GM06990 (cell line): ENCODE data around the gene NPBWR2.
"Not testable (repeated sequence)": the region's sequence is repeated elsewhere in the genome, so short reads cannot be mapped to it uniquely, and the experiment has no call there.

Experiments
- DNase-seq: peaks from one replicate; pipeline ENCODE4 v3.0.0-alpha.2; 2011; ENCODE audit not compliant: insufficient read length; ENCODE audit errors: extremely low read depth
- H3K27me3 ChIP-seq: replicated peaks from 2 replicates; pipeline ENCODE4 v1.6.0; 2011; ENCODE audit warnings: low read length; ENCODE audit not compliant: control insufficient read depth, insufficient read depth
- H3K36me3 ChIP-seq: 2 replicates; pipeline ENCODE4 v1.5.1; 2011; ENCODE audit warnings: low read length; ENCODE audit not compliant: control insufficient read depth, insufficient read depth
- H3K4me3 ChIP-seq: replicated peaks from 2 replicates; pipeline ENCODE4 v1.5.1; 2011; ENCODE audit warnings: low read depth, mild to moderate bottlenecking, control low read depth, low read length
- TF ChIP-seq, protein P1 (sequence below): IDR thresholded peaks from 2 replicates; pipeline ENCODE4 v1.5.1; 2011; ENCODE audit warnings: low read length, control low read depth, mild to moderate bottlenecking, inconsistent platforms; ENCODE audit not compliant: insufficient read depth, poor library complexity, severe bottlenecking

The NPBWR2 gene

DNA sequence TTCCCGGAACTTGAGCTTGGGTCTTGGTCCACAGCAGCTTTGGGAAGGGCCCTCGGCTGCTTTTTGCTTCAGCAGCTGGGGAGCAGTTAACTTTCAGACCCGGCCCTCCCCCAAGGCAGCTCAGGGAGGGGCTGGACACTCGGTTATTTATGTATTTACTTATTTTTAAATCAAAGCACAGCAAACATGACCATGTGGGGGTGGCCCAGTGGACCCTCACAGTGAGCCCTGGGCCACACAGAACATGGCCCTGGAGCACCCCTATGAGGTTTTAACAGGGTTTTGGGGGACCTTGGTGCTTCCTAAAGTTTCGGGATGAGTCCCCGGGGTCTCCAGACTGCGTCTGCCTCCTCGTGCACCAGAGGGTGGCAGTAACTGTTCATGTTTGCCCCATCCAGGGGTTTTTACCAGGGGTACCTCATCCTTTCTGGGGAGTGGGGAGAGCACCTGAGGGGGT lies 26.6 kb upstream of the NPBWR2 start:
- TF ChIP-seq, protein P1, sequence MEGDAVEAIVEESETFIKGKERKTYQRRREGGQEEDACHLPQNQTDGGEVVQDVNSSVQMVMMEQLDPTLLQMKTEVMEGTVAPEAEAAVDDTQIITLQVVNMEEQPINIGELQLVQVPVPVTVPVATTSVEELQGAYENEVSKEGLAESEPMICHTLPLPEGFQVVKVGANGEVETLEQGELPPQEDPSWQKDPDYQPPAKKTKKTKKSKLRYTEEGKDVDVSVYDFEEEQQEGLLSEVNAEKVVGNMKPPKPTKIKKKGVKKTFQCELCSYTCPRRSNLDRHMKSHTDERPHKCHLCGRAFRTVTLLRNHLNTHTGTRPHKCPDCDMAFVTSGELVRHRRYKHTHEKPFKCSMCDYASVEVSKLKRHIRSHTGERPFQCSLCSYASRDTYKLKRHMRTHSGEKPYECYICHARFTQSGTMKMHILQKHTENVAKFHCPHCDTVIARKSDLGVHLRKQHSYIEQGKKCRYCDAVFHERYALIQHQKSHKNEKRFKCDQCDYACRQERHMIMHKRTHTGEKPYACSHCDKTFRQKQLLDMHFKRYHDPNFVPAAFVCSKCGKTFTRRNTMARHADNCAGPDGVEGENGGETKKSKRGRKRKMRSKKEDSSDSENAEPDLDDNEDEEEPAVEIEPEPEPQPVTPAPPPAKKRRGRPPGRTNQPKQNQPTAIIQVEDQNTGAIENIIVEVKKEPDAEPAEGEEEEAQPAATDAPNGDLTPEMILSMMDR: peak; percentile 28
- Histone ChIP-seq H3K36me3 (no peaks in the 10 kb centered on the region), H3K4me3 (no peak overlapping the region), H3K27me3 (no peaks in the 10 kb centered on the region)
- no peak for DNase-seq

DNA sequence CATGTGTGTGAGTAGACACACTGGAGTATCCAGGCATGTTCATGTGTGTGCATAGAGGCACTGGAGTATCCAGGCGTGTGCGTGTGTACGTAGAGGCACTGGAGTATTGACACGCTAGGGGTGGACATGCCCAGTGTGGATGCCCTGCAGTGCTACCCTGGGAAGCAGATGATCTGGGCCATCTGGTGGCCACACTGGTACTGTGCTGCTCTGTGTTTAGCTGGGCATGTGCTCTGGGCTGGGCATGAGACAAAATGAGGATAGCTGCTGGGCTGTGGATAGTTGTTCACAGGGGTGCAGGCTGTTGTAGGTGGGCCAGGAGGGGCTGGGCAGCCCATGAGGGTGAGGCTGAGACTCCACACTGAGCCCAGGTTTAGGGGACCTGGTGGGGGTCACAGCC lies 24.0 kb upstream of the NPBWR2 start:
- H3K4me3 ChIP-seq: no peak overlapping the region
- DNase-seq: no peak
- TF ChIP-seq, protein P1: no peak
- H3K27me3 ChIP-seq: no peaks in the 10 kb centered on the region
- H3K36me3 ChIP-seq: no peaks in the 10 kb centered on the region

DNA sequence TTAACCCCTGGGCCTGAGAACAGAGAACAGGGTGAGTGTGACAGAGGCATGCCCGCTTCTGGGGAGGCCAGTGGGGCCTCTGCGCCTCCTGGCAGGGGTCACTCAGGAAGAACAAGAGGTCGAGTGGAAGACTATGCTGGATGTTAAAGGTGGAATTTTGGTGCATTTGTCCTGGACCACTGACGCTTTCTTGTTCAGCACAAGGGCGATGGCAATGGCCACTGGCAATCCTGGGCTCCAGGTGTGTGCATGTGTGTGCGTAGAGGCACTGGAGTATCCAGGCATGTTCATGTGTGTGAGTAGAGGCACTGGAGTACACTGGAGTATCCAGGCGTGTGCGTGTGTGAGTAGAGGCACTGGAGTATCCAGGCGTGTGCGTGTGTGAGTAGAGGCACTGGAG lies 23.5 kb upstream of the NPBWR2 start:
- H3K4me3 ChIP-seq: no peak overlapping the region
- no peak for DNase-seq
- TF ChIP-seq, protein P1: no peak
- H3K27me3 ChIP-seq: no peaks in the 10 kb centered on the region
- no peaks in the 10 kb centered on the region for H3K36me3 ChIP-seq

DNA sequence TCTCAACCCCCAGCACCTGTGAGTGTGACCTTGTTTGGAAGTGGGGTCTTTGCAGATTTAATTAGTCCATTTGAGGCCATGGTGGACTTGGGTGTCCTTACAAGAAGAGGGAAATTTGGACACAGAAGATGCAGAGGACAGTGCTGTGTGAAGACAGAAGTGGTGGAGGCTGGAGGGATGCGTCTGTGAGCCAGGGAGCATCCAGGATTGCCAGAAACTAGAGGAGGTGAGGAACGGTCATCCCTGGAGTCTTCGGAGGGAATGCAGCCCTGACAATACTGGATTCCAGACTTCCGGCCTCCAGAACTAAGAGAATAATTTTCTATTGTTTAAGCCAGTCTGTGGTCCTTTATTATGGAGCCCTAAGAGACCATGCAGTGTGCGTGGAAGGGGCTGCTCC lies 22.9 kb upstream of the NPBWR2 start:
- Histone ChIP-seq H3K36me3 (no peaks in the 10 kb centered on the region), H3K27me3 (no peaks in the 10 kb centered on the region; the same call in 1 of the 2 replicates), H3K4me3 (no peak overlapping the region)
- no peak for DNase-seq
- TF ChIP-seq, protein P1: no peak

DNA sequence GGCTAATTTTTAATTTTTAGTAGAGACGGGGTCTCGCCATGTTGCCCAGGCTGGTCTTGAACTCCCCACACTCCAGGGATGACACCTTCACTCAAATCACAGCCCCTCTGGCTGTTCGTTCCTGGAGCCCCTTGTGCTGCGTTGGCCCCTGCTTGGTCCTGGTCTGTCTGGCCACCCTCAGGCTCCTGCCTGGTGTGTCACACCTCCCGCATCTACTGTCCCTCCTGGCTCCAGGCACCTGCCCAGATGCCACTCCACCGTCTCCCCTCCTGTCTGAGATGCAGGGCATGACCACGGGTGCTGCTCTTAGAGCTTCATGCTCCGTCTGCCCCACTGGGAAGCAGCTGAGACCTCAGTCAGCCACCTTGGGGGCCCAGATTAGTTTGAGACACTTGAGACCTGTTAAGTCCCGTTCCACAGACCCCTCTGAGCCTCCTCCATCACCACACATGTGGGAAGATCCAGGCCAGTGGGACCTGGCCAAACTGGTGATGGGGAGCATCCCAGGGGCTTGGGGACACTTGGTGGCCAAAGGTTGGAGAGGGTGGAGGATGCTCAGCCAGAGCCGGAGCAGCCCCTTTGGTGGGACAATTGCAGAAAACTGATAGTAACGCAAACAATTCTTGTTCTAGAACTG lies 21.9 kb upstream of the NPBWR2 start:
- H3K36me3 ChIP-seq: no peaks in the 10 kb centered on the region
- no peak for DNase-seq
- H3K4me3 ChIP-seq: no peak overlapping the region
- H3K27me3 ChIP-seq: no peaks in the 10 kb centered on the region; the same call in 1 of the 2 replicates
- TF ChIP-seq, protein P1: no peak

DNA sequence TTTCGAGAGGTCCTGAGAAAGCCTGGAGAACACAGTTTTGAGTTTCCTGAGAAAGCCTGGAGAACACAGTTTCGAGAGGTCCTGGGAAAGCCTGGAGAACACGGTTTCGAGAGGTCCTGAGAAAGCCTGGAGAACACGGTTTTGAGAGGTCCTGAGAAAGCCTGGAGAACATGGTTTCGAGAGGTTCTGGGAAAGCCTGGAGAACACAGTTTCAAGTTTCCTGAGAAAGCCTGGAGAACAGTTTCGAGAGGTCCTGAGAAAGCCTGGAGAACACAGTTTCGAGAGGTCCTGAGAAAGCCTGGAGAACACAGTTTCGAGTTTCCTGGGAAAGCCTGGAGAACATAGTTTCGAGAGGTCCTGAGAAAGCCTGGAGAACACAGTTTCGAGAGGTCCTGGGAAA lies 16.2 kb upstream of the NPBWR2 start:
- H3K27me3 ChIP-seq, H3K36me3 ChIP-seq, DNase-seq, H3K4me3 ChIP-seq: not testable (repeated sequence)

DNA sequence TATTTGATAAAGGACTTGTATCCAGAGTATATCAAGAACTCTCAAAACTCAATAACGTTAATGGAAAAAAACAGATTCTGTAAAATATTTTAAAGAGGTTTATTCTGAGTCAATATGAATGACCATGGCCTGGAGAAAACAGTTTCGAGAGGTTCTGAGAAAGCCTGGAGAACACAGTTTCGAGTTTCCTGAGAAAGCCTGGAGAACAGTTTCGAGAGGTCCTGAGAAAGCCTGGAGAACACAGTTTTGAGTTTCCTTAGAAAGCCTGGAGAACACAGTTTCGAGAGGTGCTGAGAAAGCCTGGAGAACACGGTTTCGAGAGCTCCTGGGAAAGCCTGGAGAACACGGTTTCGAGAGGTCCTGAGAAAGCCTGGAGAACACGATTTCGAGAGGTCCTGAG lies 15.6 kb upstream of the NPBWR2 start:
- not testable (repeated sequence) for H3K4me3 ChIP-seq, DNase-seq, H3K27me3 ChIP-seq, H3K36me3 ChIP-seq
